Fibroblast of lung (primary cell): ENCODE measurements around the gene SLTM.

ENCODE experiments used
- CTCF ChIP-seq, 2 donors: IDR thresholded peaks in 1 of 2; conservative IDR thresholded peaks in 1 of 2; 1 replicate in 1 of 2; 2 replicates in 1 of 2; pipeline ENCODE4 v1.5.1; 2011 to 2012; ENCODE audit warnings: low read length in 2 of 2, control low read depth in 1 of 2, inconsistent platforms in 1 of 2, low read depth in 1 of 2, mild to moderate bottlenecking in 1 of 2
- EZH2 ChIP-seq: IDR thresholded peaks from 2 replicates; pipeline ENCODE4 v1.5.1; 2012; ENCODE audit warnings: low read length, control low read depth, mild to moderate bottlenecking; ENCODE audit errors: missing control alignments

DNA sequence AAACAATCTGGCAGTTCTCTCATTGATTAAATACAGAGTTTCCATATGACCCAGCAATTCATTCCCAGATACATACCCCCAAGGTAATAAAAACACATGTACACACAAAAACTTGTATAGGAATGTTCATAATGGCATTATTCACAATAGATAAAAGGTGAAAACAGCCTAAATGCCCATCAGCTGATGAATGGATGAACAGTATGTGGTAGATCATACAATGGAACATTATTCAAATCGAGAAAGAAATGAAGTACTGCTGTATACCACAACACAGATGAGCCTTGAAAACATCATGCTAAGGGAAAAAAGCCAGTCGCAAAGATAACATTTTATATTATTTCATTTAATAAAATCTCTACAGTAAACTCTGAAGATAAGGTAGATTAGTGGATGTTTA is 71.2 kb downstream of the SLTM start:
- TF ChIP-seq CTCF (conservative IDR thresholded peaks at IDR 0.05 in 1 of 2, IDR thresholded peaks at IDR 0.05 in 1 of 2; ENCODE audit: low read depth in 1 of 2, low read length in 2 of 2) (no peak), EZH2 (no peak)
